ENCODE measurements around the gene TIMM8B. TPM values are rescaled to one million over a fixed set of nuclear protein-coding genes. Genes with fewer than 3 reads are reported as not detected.

TIMM8B gene
- total RNA-seq, 1 donor from 2014 or later: 56.3 TPM

GRCh38 chr11:112127056-112127455, 40.5 kb upstream of the TIMM8B start:
- Mint-ChIP-seq H3K4me1 (ENCODE audit: low read depth) (peaks cover 15% of the 10 kb centered on the region), H3K4me3 (ENCODE audit: unreplicated experiment) (no peak overlapping the region), H3K36me3 (ENCODE audit: low read depth) (no peaks in the 10 kb centered on the region), H3K27me3 (ENCODE audit: low read depth) (no peaks in the 10 kb centered on the region), H3K9me3 (ENCODE audit: low read depth) (no peaks in the 10 kb centered on the region), H3K27ac (ENCODE audit: unreplicated experiment) (no peak overlapping the region)
- no peak for DNase-seq (ENCODE audit: low spot score)
- no peak for TF ChIP-seq CTCF (IDR thresholded peaks at IDR 0.05)

- Mint-ChIP-seq H3K4me3 (ENCODE audit: unreplicated experiment) (no peak overlapping the region), H3K36me3 (ENCODE audit: low read depth) (no peaks in the 10 kb centered on the region), H3K27ac (ENCODE audit: unreplicated experiment) (no peak overlapping the region), H3K4me1 (ENCODE audit: low read depth) (peaks cover 12% of the 10 kb centered on the region), H3K27me3 (ENCODE audit: low read depth) (no peaks in the 10 kb centered on the region), H3K9me3 (ENCODE audit: low read depth) (no peaks in the 10 kb centered on the region)
- DNase-seq (ENCODE audit: low spot score): no peak
- TF ChIP-seq CTCF (IDR thresholded peaks at IDR 0.05): no peak
These were observed 36.6 kb upstream of the TIMM8B start for GRCh38 chr11:112123129-112123528.

DNA sequence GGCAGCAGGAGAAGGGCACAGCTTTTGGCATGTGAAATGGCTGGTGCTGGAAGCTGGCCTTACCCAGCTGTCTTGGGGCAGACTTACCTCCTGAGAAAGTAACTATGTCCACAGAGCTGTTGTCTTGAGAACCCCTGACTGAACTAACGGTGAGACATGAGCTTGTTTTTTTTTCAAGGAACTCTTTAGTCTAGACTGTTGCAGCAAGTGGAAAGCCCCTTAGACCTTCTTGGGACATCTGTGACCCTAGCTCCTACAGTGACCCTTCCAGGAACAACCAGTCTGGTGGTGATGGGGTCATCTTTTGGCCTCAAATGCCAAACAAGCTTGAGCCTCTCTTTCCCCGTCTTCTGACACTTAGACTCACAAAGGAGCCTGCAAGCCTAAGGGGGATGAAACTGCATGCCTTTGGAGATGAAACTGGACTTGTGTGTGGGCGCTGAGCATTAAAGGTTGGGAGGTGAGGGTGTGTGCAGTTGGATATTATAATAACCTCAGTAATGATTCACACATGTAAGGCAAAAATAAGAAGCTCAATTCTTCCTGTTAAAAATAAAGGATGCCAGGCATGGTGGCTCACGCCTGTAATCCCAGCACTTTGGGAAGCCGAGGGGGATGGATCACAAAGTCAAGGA, 35.5 kb upstream of the TIMM8B start:
- Mint-ChIP-seq H3K4me3 (ENCODE audit: unreplicated experiment) (no peak overlapping the region), H3K27ac (ENCODE audit: unreplicated experiment) (no peak overlapping the region), H3K36me3 (ENCODE audit: low read depth) (no peaks in the 10 kb centered on the region), H3K27me3 (ENCODE audit: low read depth) (no peaks in the 10 kb centered on the region), H3K9me3 (ENCODE audit: low read depth) (no peaks in the 10 kb centered on the region), H3K4me1 (ENCODE audit: low read depth) (peaks cover 12% of the 10 kb centered on the region)
- no peak for TF ChIP-seq CTCF (IDR thresholded peaks at IDR 0.05)
- DNase-seq (ENCODE audit: low spot score): no peak

GRCh38 chr11:112118176-112118575, 31.6 kb upstream of the TIMM8B start:
- Mint-ChIP-seq H3K4me3 (ENCODE audit: unreplicated experiment) (no peak overlapping the region), H3K27ac (ENCODE audit: unreplicated experiment) (no peak overlapping the region), H3K4me1 (ENCODE audit: low read depth) (peaks cover 16% of the 10 kb centered on the region), H3K9me3 (ENCODE audit: low read depth) (no peaks in the 10 kb centered on the region), H3K27me3 (ENCODE audit: low read depth) (no peaks in the 10 kb centered on the region), H3K36me3 (ENCODE audit: low read depth) (no peaks in the 10 kb centered on the region)
- no peak for DNase-seq (ENCODE audit: low spot score)
- no peak for TF ChIP-seq CTCF (IDR thresholded peaks at IDR 0.05)

DNA sequence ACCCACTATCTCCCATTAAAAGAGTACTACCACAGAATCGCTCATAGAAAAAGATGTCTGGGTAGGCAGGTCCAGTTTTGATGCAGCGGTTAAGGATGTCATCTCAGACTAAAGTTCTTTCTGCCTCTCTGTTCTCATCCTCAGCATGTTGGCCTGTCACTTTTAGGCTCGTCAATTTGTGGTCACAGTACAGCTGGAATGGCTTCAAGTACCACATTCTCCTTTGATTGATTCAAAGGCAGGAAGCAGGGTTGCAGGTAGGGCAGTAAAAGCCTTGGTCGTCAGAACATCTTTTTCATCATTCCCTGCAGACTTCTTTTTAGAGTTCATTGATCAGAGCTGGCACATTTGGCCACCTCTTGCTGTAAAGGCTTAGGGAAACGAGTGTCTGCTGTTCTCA, 28.8 kb upstream of the TIMM8B start:
- no peak for TF ChIP-seq CTCF (IDR thresholded peaks at IDR 0.05)
- DNase-seq (ENCODE audit: low spot score): no peak
- no peaks in the 10 kb centered on the region for H3K27me3 Mint-ChIP-seq (ENCODE audit: low read depth)
- H3K4me1 Mint-ChIP-seq (ENCODE audit: low read depth): peaks cover 13% of the 10 kb centered on the region
- peaks cover 3% of the 10 kb centered on the region for H3K9me3 Mint-ChIP-seq (ENCODE audit: low read depth)
- H3K27ac Mint-ChIP-seq (ENCODE audit: unreplicated experiment): no peak overlapping the region
- no peak overlapping the region for H3K4me3 Mint-ChIP-seq (ENCODE audit: unreplicated experiment)
- H3K36me3 Mint-ChIP-seq (ENCODE audit: low read depth): no peaks in the 10 kb centered on the region

Measured in chondrocyte (in vitro differentiated cells).